GM19467 (cell line): ENCODE results near the gene JMJD4.

Experiments
- ATAC-seq: cut with Tn5 transposase; IDR thresholded peaks from one replicate; pipeline ENCODE4 v1.9.1; 2021; ENCODE audit warnings: mild to moderate bottlenecking, moderate library complexity; ENCODE audit not compliant: unreplicated experiment

Gene JMJD4

GRCh38 chr1:227769047-227769935, 34.2 kb upstream of the JMJD4 start:
- no peak for ATAC-seq

- ATAC-seq = no peak
Observed at GRCh38 chr1:227768640-227769039, 33.5 kb upstream of the JMJD4 start.

GRCh38 chr1:227768125-227768439, 33.0 kb upstream of the JMJD4 start:
- no peak for ATAC-seq

- no peak for ATAC-seq
Observed at GRCh38 chr1:227767401-227768124, 32.5 kb upstream of the JMJD4 start.

GRCh38 chr1:227766653-227767277, 31.7 kb upstream of the JMJD4 start:
- no peak for ATAC-seq

GRCh38 chr1:227766015-227766634, 31.0 kb upstream of the JMJD4 start:
- ATAC-seq = no peak

- no peak for ATAC-seq
Observed at GRCh38 chr1:227765261-227766014, 30.3 kb upstream of the JMJD4 start.

GRCh38 chr1:227764019-227764391, 28.9 kb upstream of the JMJD4 start:
- ATAC-seq = no peak

GRCh38 chr1:227763246-227764018, 28.3 kb upstream of the JMJD4 start:
- no peak for ATAC-seq

- peak; percentile 86 for ATAC-seq
Observed at GRCh38 chr1:227762231-227762911, 27.3 kb upstream of the JMJD4 start.

- no peak for ATAC-seq
Observed at GRCh38 chr1:227761621-227762230, 26.6 kb upstream of the JMJD4 start.

- no peak for ATAC-seq
Observed at GRCh38 chr1:227760377-227760776, 25.3 kb upstream of the JMJD4 start.

- ATAC-seq = no peak
Observed at GRCh38 chr1:227759341-227760300, 24.5 kb upstream of the JMJD4 start.

GRCh38 chr1:227758366-227758765, 23.3 kb upstream of the JMJD4 start:
- no peak for ATAC-seq

- no peak for ATAC-seq
Observed at GRCh38 chr1:227757781-227758180, 22.7 kb upstream of the JMJD4 start.

- ATAC-seq = no peak
Observed at GRCh38 chr1:227756172-227756959, 21.3 kb upstream of the JMJD4 start.

- no peak for ATAC-seq
Observed at GRCh38 chr1:227754958-227755357, 19.9 kb upstream of the JMJD4 start.
